Muscle of leg (tissue), 11 donors: Measurements from ENCODE around the gene HIBCH. TPM values are rescaled to one million over a fixed set of nuclear protein-coding genes. Genes with fewer than 3 reads are reported as not detected.
"Not testable (repeated sequence)": the region's sequence is repeated elsewhere in the genome, so short reads cannot be mapped to it uniquely, and the experiment has no call there.

ENCODE experiments used
- DNase-seq: peaks from one replicate; pipeline ENCODE4 v3.0.0; 2013
- H3K27ac ChIP-seq: one replicate; pipeline ENCODE4 v1.5.1; 2013; ENCODE audit warnings: mild to moderate bottlenecking, low read length, control low read depth
- H3K27me3 ChIP-seq: one replicate; pipeline ENCODE4 v1.6.1; 2013; ENCODE audit warnings: low read length; ENCODE audit not compliant: control insufficient read depth, insufficient read depth
- H3K36me3 ChIP-seq: one replicate; pipeline ENCODE4 v1.6.1; 2013; ENCODE audit warnings: low read length; ENCODE audit not compliant: control insufficient read depth, insufficient read depth
- H3K4me1 ChIP-seq: one replicate; pipeline ENCODE4 v1.6.1; 2013; ENCODE audit warnings: low read length; ENCODE audit not compliant: control insufficient read depth, insufficient read depth
- H3K4me3 ChIP-seq: one replicate; pipeline ENCODE4 v1.5.1; 2013; ENCODE audit warnings: low read length, control low read depth
- H3K9me3 ChIP-seq: replicated peaks from 2 replicates; pipeline ENCODE4 v1.6.1; 2013; ENCODE audit warnings: low read depth, low read length; ENCODE audit not compliant: control insufficient read depth
- WGBS: methylation state at CpG from one replicate; pipeline ENCODE4 v1.1.5; 2013; ENCODE audit warnings: missing lambda C conversion rate; ENCODE audit not compliant: insufficient coverage; 5-methylcytosine and 5-hydroxymethylcytosine counted together
- polyA plus RNA-seq, 8 donors: library from polyadenylated mRNA; unstranded; fragments of 120-200 nt; gene quantifications; one replicate each; pipeline versions ENCODE4 v1.2.1 to v1.2.3, GENCODE V29; 2013; ENCODE audit warnings: inconsistent platforms in 1 of 8, low replicate concordance in 1 of 8; ENCODE audit not compliant: insufficient read length in 8 of 8, insufficient read depth in 1 of 8
- total RNA-seq: library from RNA; stranded (reverse); fragments of 120-200 nt; gene quantifications from one replicate; pipeline ENCODE4 v1.2.4, GENCODE V29; 2013

HIBCH gene
- total and polyA plus RNA-seq, 9 donors = 21.5 to 39.6 (median 30.0) TPM

DNA sequence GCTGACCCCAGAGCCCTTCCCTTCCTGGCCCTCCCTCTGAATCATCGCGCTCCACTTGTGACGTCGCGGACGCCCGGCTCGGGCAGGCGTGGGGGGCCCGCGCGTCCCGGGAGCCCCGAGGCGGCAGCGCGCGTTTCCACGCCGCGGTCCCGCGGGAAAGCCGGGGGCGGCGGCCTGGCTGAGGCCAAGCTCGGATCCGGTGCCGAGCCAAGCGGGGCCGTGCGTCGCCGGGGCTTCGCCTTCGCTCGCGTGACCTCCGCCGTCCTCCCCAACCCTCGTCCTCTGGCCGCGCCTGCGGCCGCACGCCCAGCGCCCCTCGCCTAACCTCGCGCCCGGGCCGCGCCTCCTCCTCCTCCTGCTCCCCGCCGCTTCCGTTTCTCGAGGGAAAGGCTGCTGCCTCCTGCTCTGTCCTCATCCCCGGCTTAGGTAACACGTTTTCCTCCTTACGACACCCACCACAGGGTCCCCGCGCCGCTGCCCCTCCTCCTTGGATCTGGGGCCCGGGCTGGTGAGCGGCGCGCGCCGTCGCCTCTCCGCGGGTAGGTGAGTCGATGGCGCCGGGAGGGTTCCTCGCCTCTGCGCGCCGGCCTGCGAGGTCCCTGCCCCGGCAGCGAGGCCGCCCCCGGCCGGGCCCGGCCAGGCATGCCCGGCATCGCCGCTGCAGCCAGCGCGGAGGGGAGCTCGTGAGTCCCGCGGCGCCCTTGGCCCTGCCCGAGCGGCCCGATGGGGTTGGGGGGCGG is 24.1 kb upstream of the HIBCH start, which contains the start of gene INPP1:
Gene INPP1, plus strand, starts transcription at position 54 of the 740 bp plus-strand sequence. CDS start 16,514 bp downstream, outside the sequence.
- H3K36me3 ChIP-seq = no peaks in the 10 kb centered on the region
- H3K27me3 ChIP-seq = no peaks in the 10 kb centered on the region
- DNase-seq = peak; percentile 88
- H3K27ac ChIP-seq = peak within 1 kb of the TSS; percentile 89
- H3K4me1 ChIP-seq = peaks cover 13% of the 10 kb centered on the region
- H3K4me3 ChIP-seq = peak within 1 kb of the TSS; percentile 77
- no peaks in the 10 kb centered on the region for H3K9me3 ChIP-seq
- under 1% methylated on average over 96 of the region's 99 CpGs for WGBS

DNA sequence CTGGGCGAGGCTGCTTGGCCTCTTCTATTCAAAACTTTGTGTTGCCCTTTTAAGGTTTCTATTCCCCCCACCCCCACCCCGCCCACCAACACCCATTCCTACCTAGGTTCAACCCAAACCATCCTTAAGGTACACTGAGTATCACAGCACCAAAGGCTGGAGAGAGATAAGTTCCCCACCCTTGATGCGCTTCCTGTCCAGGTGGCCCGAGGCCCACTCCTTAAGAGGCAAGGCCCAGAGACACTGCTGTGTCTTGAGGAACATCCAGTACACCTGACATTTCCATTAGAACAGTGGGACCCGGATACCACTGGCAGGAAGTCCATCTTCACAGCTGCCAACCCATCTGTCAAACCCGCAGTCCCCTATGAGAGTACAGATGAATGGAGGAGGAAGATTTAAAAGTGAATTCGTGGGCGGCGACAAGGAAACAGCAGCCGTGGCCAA is 23.5 kb upstream of the HIBCH start:
- Histone ChIP-seq H3K9me3 (no peaks in the 10 kb centered on the region), H3K4me1 (peaks cover 13% of the 10 kb centered on the region), H3K27me3 (no peaks in the 10 kb centered on the region), H3K27ac (peak overlapping the region; percentile 88), H3K36me3 (no peaks in the 10 kb centered on the region), H3K4me3 (peak overlapping the region; percentile 77)
- 36% methylated on average over 5 of the region's 10 CpGs for WGBS
- no peak for DNase-seq

DNA sequence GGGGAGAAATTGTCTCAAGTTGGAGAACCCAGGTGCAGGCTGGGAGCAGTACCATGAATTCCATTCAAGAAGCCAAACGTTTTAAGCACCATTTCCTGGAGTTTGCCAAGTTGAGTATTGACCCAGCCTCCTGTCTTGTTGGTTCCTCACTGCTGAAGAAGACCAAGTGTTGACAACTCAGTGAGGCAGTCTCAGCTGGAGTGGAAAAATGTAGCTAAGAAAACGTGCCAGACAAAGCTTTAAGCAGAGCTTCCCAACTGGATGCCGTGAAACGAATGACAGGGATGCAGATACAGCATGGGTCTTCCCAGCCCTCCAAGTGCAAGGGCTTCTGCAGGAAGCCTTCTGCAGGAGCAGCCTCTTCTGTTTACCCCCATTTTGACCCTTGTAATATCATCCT is 23.0 kb upstream of the HIBCH start:
- no peaks in the 10 kb centered on the region for H3K36me3 ChIP-seq
- peak overlapping the region; percentile 88 for H3K27ac ChIP-seq
- H3K4me3 ChIP-seq = no peak overlapping the region
- no peaks in the 10 kb centered on the region for H3K9me3 ChIP-seq
- H3K4me1 ChIP-seq = peaks cover 13% of the 10 kb centered on the region
- H3K27me3 ChIP-seq = no peaks in the 10 kb centered on the region
- 8% methylated on average over 4 of the region's 4 CpGs for WGBS
- DNase-seq = peak; percentile 84

DNA sequence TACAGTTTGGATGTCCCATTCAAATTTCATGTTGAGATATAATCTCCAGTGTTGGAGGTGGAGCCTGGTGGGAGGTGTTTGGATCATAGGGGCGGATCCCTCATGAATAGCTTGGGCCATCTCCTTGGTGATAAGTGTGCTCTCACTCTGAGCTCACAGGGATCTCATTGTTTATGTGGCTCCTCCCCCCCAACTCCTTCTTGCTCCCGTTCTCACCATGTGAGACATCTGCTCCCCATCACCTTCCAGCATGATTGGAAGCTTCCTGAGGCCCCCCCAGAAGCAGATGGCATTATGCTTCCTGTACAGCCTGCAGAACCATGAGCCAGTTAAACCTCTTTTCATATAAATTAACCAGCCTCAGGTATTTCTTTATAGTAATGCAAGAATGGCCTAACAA is 20.7 kb upstream of the HIBCH start:
- Histone ChIP-seq H3K27me3 (no peaks in the 10 kb centered on the region), H3K36me3 (no peaks in the 10 kb centered on the region), H3K27ac (no peak overlapping the region), H3K4me3 (no peak overlapping the region), H3K9me3 (no peaks in the 10 kb centered on the region), H3K4me1 (peaks cover 13% of the 10 kb centered on the region)
- WGBS = no CpG with 5 or more reads among the region's 2 CpGs
- DNase-seq = no peak

DNA sequence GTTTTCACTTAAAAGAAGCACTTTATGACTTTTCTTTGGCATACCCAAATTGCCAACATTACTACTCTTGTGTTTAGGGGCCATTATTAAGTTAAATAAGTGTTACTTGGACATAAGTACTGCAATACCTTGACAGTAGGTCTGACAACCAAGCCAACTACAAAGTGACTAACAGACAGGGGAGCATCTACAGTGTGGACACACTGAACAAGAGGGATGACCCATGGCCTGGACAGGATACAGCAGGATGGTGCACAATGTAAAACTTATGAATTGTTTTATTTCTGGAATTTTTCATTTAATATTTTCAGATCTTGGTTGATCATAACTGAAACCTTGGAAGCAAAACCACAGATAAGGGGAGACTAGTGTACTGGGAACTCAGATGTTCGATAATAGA is 19.8 kb upstream of the HIBCH start:
- no CpG with 5 or more reads among the region's 1 CpG for WGBS
- no peak overlapping the region for H3K27ac ChIP-seq

DNA sequence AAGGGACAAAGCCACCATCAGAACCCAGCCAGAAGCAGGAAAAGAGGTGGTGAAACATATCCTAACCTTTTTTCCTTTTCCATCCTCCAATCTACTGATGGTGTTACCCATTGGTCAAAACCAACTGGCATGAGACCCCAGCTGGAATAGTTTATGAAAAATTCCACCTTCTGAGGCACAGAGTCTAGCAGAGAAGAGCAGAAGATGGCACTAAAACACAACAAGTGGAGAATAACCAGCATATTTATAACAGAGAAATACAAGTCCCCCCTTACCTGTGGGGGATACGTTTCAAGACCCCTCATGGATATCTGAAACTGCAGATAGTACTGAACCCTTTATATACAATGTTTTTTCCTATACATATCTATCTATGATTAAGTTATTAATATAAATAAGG is 18.8 kb upstream of the HIBCH start:
- Histone ChIP-seq H3K9me3 (no peaks in the 10 kb centered on the region), H3K4me1 (peaks cover 9% of the 10 kb centered on the region), H3K4me3 (no peak overlapping the region), H3K27ac (no peak overlapping the region), H3K36me3 (no peaks in the 10 kb centered on the region), H3K27me3 (no peaks in the 10 kb centered on the region)
- no CpG with 5 or more reads among the region's 1 CpG for WGBS
- no peak for DNase-seq

More for the DNA sequence above, 19.8 kb upstream of the HIBCH start:
- no peaks in the 10 kb centered on the region for H3K36me3 ChIP-seq
- H3K4me1 ChIP-seq = peaks cover 11% of the 10 kb centered on the region
- no peak for DNase-seq
- H3K4me3 ChIP-seq = no peak overlapping the region
- H3K9me3 ChIP-seq = no peaks in the 10 kb centered on the region
- no peaks in the 10 kb centered on the region for H3K27me3 ChIP-seq

DNA sequence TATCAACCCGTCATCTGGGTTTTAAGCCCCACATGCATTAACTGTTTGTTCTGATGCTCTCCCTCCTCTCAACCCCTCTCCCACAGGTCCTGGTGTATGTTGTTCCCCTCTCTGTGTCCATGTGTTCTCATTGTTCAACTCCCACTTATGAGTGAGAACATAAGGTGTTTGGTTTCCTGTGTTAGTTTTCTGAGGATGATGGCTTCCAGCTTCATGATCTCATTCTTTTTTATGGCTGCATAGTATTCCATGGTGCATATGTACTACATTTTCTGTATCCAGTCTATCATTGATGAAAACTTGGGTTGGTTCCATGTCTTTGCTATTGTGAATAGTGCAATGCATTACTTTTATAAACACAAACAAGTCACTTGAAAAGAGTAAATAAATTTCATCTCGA is 16.8 kb upstream of the HIBCH start:
- Histone ChIP-seq H3K4me3 (no peak overlapping the region), H3K36me3 (no peaks in the 10 kb centered on the region), H3K27ac (no peak overlapping the region), H3K4me1 (no peaks in the 10 kb centered on the region), H3K9me3 (no peaks in the 10 kb centered on the region), H3K27me3 (no peaks in the 10 kb centered on the region)
- DNase-seq = no peak
- WGBS = no CpG with 5 or more reads among the region's 2 CpGs

DNA sequence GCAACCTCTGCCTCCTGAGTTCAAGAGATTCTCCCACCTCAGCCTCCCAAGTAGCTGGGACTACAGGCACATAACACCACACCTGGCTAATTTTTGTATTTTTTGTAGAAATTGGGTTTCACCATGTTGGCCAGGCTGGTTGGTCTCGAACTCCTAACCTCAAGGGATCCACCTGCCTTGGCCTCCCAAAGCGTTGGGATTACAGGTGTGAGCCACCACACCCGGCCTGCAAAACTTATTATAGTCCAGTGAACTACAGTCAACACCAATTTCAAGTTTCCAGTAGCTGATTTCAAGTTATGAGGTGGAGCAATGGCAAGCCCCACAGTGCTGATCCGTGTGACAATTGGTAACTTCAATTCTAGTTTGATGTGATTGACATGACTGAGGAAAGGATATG is 16.0 kb upstream of the HIBCH start:
- WGBS = 80% methylated on average over 1 of the region's 4 CpGs
- H3K27ac ChIP-seq = not testable (repeated sequence)

DNA sequence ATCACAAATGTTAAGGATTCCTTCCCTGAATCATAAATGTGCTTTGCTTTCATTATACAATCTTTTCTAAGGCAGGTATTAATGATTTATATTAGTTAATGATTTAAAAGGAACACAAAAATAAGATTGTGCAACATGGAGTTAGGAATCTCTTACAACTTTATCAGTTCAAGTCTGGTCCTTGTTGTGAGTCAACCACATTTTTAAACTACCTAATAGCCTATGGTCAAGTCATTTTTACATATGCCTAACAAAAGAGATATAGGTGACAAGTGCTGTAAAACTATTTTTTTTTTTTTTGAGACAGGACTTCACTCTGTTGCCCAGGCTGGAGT is 15.6 kb upstream of the HIBCH start:
- Histone ChIP-seq H3K4me1 (no peaks in the 10 kb centered on the region), H3K9me3 (no peaks in the 10 kb centered on the region), H3K27ac (no peak overlapping the region), H3K36me3 (no peaks in the 10 kb centered on the region), H3K27me3 (no peaks in the 10 kb centered on the region), H3K4me3 (no peak overlapping the region)
- no peak for DNase-seq

More for the DNA sequence above, 16.0 kb upstream of the HIBCH start:
- DNase-seq, H3K36me3 ChIP-seq, H3K4me3 ChIP-seq, H3K27me3 ChIP-seq, H3K4me1 ChIP-seq, H3K9me3 ChIP-seq: not testable (repeated sequence)

DNA sequence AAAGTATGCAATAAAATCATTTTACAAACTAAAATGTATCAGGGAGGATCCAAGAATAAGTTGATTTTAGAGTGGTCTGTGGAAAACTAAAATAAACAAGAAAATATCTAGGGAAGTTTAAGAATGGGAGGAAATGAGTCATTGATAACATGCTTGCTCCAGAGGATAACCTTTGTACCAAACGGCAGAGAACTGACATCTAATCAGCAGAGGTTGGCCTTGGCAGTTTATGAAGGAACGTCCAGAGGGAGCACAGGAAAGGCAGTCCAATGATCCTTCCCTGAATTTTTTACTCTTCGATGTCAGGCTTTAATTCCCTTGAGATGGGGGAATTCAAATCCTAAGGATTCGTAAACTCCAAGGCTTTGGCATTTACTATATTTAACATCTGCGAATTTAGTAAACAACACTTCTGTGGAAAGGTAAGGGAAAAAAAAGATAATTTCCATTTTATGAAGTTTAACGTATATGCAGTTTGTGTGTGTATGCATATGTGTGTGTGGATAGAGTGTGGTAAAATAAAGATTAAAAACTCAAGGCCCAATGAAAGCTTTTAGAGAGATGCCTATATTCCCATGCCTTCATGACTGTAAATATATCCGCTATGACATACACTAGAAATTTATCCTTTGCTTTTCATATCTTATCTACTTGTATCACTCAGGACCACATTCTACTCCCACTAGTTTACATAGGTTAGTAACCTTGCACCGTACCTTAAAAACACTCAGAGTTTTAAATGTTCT is 15.0 kb upstream of the HIBCH start:
- no peaks in the 10 kb centered on the region for H3K36me3 ChIP-seq
- no peaks in the 10 kb centered on the region for H3K27me3 ChIP-seq
- DNase-seq = peak; percentile 37
- no peak overlapping the region for H3K4me3 ChIP-seq
- no peaks in the 10 kb centered on the region for H3K9me3 ChIP-seq
- H3K4me1 ChIP-seq = no peaks in the 10 kb centered on the region
- H3K27ac ChIP-seq = peak overlapping the region; percentile 15
- WGBS = 0% methylated on average over 1 of the region's 8 CpGs
